Inflammatory macrophage treated with lipopolysaccharide for 1 hour (primary cell): ENCODE results near the gene RFX2.
"Not testable (repeated sequence)": the region's sequence is repeated elsewhere in the genome, so short reads cannot be mapped to it uniquely, and the experiment has no call there.

ENCODE experiments used
- DNase-seq, 2 donors: peaks; one replicate each; pipeline ENCODE4 v3.0.0-alpha.2; 2020 to 2022

The RFX2 gene

GRCh38 chr19:6010107-6010506 lies 100.2 kb downstream of the RFX2 start:
- DNase-seq = no peak

- no peak for DNase-seq
Observed at GRCh38 chr19:6007866-6008265, 102.4 kb downstream of the RFX2 start.

- no peak for DNase-seq
Observed at GRCh38 chr19:6006896-6007295, 103.4 kb downstream of the RFX2 start.

- not testable (repeated sequence) for DNase-seq
Observed at GRCh38 chr19:6006070-6006446, 104.2 kb downstream of the RFX2 start.

- DNase-seq = no peak
Observed at GRCh38 chr19:6005321-6006069, 104.8 kb downstream of the RFX2 start.

- no peak for DNase-seq
Observed at GRCh38 chr19:6003976-6004375, 106.3 kb downstream of the RFX2 start.

- no peak for DNase-seq
Observed at GRCh38 chr19:6002591-6002990, 107.7 kb downstream of the RFX2 start.

- no peak for DNase-seq
Observed at GRCh38 chr19:6000228-6000847, 110.0 kb downstream of the RFX2 start.

GRCh38 chr19:5999693-6000092 lies 110.6 kb downstream of the RFX2 start:
- no peak for DNase-seq

GRCh38 chr19:5997371-5997770 lies 112.9 kb downstream of the RFX2 start:
- DNase-seq = no peak

- DNase-seq = no peak
Observed at GRCh38 chr19:5996623-5997320, 113.5 kb downstream of the RFX2 start.

- no peak for DNase-seq
Observed at GRCh38 chr19:5996102-5996501, 114.2 kb downstream of the RFX2 start.

- DNase-seq = no peak
Observed at GRCh38 chr19:5995606-5996005, 114.7 kb downstream of the RFX2 start.

GRCh38 chr19:5994405-5995165 lies 115.7 kb downstream of the RFX2 start:
- no peak for DNase-seq

- no peak for DNase-seq
Observed at GRCh38 chr19:5993648-5994358, 116.5 kb downstream of the RFX2 start.

GRCh38 chr19:5993201-5993600 lies 117.1 kb downstream of the RFX2 start:
- DNase-seq = no peak

GRCh38 chr19:5992756-5993155 lies 117.5 kb downstream of the RFX2 start:
- DNase-seq = no peak

GRCh38 chr19:5991244-5991838 lies 119.0 kb downstream of the RFX2 start:
- no peak for DNase-seq

- peak in 1 of 2 donors; percentile 11 for DNase-seq
Observed at GRCh38 chr19:5990289-5990797, 120.0 kb downstream of the RFX2 start.

- DNase-seq = no peak
Observed at GRCh38 chr19:5989388-5990074, 120.8 kb downstream of the RFX2 start.
